GM20431 (cell line): ENCODE measurements around the gene ARHGAP15.

ENCODE experiments used
- in situ Hi-C: fragments of 300-500 bp; cut with MseI, MboI; formaldehyde crosslinking; loops from one replicate; pipeline ENCODE4 v1.15.0; 2020; ENCODE audit warnings: low sequenced_read_pairs; ENCODE audit not compliant: unreplicated experiment

Gene ARHGAP15

GRCh38 chr2:143584936-143585335 is 455.7 kb downstream of the ARHGAP15 start:
- in situ Hi-C loops, result no loop called here

DNA sequence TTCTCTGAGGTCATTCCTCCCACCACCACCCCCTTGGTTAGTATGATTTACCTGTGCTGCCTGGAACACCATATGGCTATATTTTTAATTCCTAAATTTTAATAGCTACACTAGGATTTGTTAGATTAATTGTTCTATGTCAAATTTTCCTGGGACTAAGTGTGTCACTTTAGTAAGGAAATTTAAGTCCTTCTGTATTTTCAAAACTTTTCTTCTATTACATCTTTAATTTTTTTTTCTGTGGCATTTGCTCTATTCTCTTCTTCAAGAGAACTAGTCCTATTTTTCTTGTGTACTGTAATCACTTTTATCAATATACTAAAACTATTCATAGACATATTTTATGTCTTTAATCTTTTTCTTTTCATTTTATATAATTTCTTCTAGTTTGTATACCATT is 456.9 kb downstream of the ARHGAP15 start:
- in situ Hi-C loops, result no loop called here

DNA sequence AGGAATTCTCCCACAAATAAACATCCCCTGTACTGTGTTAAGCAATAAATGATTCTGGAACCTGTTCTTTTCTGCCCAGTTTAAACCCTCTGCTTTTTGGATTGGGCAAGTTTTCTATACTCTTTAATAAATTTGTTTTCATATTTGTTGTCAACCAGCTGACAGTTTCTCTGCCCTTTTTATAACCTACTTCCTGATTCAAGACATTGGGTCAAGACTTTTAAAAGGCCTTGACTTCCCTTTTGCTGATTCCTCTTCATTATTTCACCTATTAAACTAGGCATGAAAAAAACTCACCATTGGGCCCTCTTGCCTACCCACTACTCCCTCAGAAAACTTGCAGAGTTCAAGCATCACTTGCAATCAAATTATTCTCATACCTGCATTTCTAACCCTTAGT is 459.5 kb downstream of the ARHGAP15 start:
- in situ Hi-C loops, result no loop called here

DNA sequence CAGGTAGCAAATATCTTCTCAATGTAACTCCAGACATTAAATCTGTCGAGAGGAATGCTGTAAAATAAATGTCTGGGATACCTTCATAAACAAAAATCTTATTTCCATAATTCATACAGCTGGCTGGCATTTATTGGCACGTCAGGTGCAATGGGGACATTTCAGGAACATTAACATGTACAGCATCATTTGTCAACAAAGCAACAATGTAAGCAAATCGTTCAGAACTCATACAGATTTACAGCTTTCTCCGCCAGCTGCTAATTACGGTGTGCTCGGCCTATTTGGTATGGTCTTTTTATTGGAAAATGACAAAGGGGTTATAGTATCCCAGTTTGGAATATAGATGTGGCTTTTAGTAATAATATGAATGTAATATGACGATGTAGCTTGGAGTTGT is 464.9 kb downstream of the ARHGAP15 start:
- in situ Hi-C loops, result no loop called here

DNA sequence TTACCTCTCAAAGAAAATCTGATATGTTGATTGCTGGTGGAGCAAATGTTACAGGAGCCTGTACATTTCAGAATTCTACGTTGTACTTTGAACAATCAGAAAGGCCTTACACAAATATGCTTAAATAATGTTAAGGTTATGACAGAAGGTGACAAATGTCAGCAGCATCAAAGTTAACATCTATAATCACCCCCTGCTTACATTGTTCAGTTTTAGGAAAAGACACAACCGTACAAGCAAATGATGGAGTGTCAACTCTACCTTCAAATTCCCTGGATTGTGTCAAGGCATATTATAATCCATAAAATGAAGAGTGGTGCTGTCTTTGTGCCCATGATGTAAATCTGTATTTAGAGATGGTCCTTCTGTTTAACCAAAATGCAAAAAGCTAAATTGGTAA is 465.5 kb downstream of the ARHGAP15 start:
- in situ Hi-C loops, result no loop called here

DNA sequence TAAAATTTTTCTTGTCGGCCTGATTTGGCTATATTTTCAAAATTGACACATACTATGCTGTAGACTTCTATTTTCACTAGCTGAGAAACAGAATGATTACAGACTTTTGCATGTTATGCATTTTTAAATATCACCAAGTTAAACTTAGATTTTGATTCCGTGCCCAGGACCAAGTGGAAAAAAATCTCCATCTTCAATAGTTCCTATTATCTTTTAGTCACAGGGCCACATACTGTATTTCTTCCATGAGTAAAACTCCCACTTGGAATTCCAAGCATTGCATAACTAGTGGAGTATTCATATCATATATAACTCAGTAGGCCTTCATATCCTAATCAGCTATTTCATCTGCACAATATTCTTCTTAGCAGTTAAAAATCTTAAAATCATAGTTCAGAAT is 470.9 kb downstream of the ARHGAP15 start:
- in situ Hi-C loops, result no loop called here

GRCh38 chr2:143601828-143602227 is 472.6 kb downstream of the ARHGAP15 start:
- in situ Hi-C loops, result no loop called here

GRCh38 chr2:143603035-143603655 is 473.9 kb downstream of the ARHGAP15 start:
- in situ Hi-C loops, result no loop called here

GRCh38 chr2:143603846-143604565 is 474.8 kb downstream of the ARHGAP15 start:
- in situ Hi-C loops, result no loop called here

GRCh38 chr2:143604566-143604959 is 475.3 kb downstream of the ARHGAP15 start:
- in situ Hi-C loops, result no loop called here

DNA sequence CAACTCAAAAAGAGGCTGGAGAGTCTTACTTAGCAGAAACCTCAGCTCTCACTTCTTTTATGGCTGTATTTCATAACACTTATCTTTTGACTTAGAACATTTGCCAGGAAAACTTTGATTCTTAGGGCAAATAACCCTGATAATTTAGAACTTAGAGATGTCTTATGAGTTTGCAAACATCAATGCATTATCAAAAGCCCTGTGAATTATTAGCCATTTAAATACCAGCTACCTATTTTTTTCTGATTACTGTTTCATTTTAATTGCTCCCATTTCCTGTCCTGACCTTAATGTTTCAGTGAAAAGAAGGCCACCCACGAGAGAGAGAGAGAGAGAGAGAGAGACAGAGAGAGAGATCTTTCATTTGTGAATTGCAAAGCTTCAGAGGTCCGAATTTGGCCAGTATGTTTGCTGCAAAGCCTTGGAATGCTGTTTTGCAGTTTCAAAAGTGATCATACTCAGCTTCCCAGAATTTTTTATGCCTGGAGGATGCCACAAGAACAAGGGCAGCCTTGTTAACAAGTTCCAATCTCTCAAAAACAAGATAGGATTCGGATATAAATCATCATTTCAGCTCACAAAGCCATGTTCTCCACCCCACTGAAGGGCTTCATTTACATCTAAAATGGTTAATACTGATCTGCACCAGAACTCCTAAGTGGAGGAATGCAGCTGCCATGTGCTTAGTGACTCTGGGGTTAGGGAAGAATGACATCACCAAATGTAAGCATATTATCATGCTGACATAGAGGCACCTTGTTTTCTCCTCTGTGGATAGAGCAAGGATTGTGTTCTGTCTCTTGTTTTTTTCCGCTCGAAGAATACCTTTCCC is 478.2 kb downstream of the ARHGAP15 start:
- in situ Hi-C loops, result no loop called here

GRCh38 chr2:143608063-143608423 is 478.8 kb downstream of the ARHGAP15 start:
- in situ Hi-C loops, result no loop called here

- in situ Hi-C loops, result no loop called here
Observed at GRCh38 chr2:143608758-143609157, 479.5 kb downstream of the ARHGAP15 start.

DNA sequence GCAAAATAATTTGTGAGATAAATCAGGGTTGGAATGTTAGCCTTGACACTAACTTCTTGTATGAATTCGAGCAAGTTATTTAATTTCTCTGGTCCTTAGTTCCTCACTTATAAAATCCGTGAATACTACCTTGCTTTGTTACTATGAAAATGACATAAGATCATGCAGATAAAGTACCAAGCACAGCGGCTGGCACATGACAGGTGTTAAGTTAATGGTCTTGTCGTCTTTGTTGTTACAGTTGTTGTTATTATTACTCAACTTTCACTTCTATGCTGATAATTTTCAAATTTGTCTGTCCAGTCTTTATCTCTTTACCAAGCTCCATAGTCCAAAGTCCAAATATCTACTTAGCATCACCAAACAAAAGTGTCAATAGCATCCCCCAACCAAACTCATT is 482.1 kb downstream of the ARHGAP15 start:
- in situ Hi-C loops, result no loop called here

GRCh38 chr2:143615562-143615961 is 486.3 kb downstream of the ARHGAP15 start:
- in situ Hi-C loops, result no loop called here

DNA sequence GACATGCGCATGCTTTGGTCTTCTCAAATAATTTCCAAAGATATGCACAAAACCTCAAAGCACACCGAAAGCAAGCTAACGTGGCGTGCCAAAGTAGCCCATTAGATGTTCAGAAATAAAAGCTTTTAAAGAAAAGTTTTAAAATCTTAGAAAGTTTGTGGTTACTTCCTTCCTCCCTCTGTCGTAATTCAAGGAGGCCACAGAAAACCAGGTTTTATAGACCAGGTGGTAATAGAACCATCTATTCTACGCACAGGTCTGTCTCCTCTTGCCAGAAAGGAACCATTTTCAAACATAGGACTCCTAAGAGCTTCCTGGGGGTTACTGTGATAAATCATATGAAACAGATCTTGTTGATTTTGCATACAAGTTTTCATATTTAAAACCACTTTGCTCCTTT is 487.2 kb downstream of the ARHGAP15 start:
- in situ Hi-C loops, result no loop called here

DNA sequence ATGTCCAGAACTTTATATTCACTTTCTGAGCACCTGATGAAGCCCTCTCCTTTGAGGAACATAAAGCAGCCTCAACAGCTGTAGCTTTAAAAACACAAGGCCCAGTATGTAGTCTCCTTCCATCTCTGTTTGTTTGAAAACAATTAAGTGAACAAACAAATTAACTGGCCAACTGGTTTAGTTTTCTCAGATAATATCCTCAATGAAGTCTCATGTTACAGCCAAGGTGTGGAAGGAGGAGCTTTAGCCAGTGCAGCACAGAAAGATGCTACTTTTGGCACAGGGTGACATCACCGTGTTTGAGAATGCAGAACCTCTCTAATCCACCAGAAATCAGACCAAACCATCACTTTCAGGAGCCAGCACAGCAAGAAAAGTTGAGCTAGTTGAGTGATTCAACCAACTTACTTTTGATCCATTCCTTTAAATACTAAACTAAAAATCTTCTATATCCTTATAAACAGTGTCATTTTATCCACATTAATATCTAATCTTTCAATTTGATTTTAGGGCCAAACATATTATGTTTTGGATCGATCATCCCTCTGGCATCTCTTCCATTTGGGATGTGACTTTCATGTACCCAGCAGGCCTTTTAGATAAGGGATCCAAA is 488.7 kb downstream of the ARHGAP15 start:
- in situ Hi-C loops, result no loop called here

GRCh38 chr2:143622106-143622505 is 492.9 kb downstream of the ARHGAP15 start:
- in situ Hi-C loops, result no loop called here

- in situ Hi-C loops, result no loop called here
Observed at GRCh38 chr2:143623231-143623908, 494.2 kb downstream of the ARHGAP15 start.

DNA sequence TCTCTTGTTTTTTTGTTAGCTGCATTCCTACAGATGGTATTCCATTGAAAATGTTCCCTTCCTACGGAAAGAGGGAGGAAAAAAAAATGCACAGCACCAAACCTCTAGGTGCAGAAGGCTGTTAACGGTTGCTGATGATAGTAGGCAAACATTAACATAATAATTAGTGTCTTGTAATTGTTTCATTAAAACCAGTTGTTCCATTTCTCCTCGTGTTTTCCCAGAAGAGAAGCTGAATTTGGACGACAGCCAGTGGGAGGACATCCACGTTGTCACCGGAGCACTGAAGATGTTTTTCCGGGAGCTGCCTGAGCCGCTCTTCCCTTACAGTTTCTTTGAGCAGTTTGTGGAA is 494.7 kb downstream of the ARHGAP15 start:
- in situ Hi-C loops, result no loop called here
